Renal cortical epithelial cell (primary cell): Measurements from ENCODE around the gene FAP. TPM values are rescaled to one million over a fixed set of nuclear protein-coding genes. Genes with fewer than 3 reads are reported as not detected.
A peak's percentile ranks its signal among the peaks of the same experiment; 100 is the strongest.

Source experiments
- DNase-seq: peaks from one replicate; pipeline ENCODE4 v3.0.0-alpha.2; 2011; ENCODE audit warnings: low read depth
- total RNA-seq: library from RNA; depleted of rRNA; stranded (reverse); fragments of >200 nt; gene quantifications from 2 replicates; pipeline ENCODE4 v1.2.3, GENCODE V29; 2014

Gene FAP
- total RNA-seq, 1 donor from 2014 or later, result 0.15 TPM

- no peak for DNase-seq
These were observed 116.7 kb downstream of the FAP start for GRCh38 chr2:162126527-162126926.

GRCh38 chr2:162126111-162126519, 117.1 kb downstream of the FAP start:
- no peak for DNase-seq

GRCh38 chr2:162125138-162125537, 118.1 kb downstream of the FAP start:
- DNase-seq, result peak; percentile 54

- DNase-seq, result peak; percentile 65
These were observed 119.2 kb downstream of the FAP start for GRCh38 chr2:162123806-162124758.

Other genes with a start within 250 kb of the FAP start
- gene DPP4, start 169.2 kb downstream of the FAP start, total RNA-seq, result 65.7 and 374 TPM in 2 replicates
- gene GCG, start 91.2 kb downstream of the FAP start, total RNA-seq, result not detected in 2 replicates
- 16.1 and 18.6 TPM in 2 replicates for gene IFIH1, start 75.2 kb upstream of the FAP start, total RNA-seq
- 52.9 and 75.9 TPM in 2 replicates for gene GCA, start 100.7 kb upstream of the FAP start, total RNA-seq